ENCODE measurements around the gene VSTM2L. TPM values are rescaled to one million over a fixed set of nuclear protein-coding genes. Genes with fewer than 3 reads are reported as not detected.

The VSTM2L gene
- total RNA-seq, 1 donor = 1.4 TPM

DNA sequence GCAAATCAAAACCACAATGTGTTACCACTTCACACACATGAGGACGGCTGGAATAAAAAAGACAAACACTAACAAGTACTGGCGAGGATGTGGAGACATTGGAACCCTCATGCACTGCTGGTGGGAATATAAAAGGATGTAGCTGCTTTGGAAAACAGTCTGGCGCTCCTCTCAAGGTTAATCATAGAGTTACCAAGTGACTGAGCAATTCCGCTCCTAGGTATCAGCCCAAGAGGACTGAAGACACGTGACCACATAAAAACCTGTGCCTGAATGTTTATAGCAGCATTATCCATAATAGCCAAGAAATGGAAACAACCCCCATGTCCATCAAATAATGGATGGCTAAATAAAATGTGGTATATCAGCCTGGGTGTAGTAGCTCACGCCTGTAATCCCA is 45.0 kb downstream of the VSTM2L start:
- TF ChIP-seq, protein P1, sequence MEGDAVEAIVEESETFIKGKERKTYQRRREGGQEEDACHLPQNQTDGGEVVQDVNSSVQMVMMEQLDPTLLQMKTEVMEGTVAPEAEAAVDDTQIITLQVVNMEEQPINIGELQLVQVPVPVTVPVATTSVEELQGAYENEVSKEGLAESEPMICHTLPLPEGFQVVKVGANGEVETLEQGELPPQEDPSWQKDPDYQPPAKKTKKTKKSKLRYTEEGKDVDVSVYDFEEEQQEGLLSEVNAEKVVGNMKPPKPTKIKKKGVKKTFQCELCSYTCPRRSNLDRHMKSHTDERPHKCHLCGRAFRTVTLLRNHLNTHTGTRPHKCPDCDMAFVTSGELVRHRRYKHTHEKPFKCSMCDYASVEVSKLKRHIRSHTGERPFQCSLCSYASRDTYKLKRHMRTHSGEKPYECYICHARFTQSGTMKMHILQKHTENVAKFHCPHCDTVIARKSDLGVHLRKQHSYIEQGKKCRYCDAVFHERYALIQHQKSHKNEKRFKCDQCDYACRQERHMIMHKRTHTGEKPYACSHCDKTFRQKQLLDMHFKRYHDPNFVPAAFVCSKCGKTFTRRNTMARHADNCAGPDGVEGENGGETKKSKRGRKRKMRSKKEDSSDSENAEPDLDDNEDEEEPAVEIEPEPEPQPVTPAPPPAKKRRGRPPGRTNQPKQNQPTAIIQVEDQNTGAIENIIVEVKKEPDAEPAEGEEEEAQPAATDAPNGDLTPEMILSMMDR (IDR thresholded peaks at IDR 0.05; ENCODE audit: insufficient read depth, low read length) = no peak
- H3K4me3 ChIP-seq (ENCODE audit: low read depth, low read length) = no peak overlapping the region
- DNase-seq (ENCODE audit: low read depth) = no peak

DNA sequence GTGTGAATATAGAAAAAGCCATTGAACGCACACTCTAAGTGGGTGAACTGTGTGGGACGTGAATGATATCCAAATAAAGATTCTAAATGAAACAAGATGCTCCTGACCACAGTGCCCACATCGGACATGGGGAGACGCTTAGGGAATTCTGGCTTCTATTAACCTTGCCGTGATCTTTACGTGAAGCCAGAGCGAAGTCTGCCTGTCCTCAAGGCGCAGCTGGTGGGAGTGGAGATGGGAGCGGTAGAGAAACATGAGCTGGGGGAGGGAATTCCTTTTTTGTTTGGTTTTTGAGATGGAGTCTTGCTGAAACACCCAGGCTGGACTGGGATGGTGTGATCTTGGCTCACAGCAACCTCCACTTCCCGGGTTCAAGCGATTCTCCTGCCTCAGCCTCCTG is 46.0 kb downstream of the VSTM2L start:
- H3K4me3 ChIP-seq (ENCODE audit: low read depth, low read length) = no peak overlapping the region
- TF ChIP-seq, protein P1 (IDR thresholded peaks at IDR 0.05; ENCODE audit: insufficient read depth, low read length) = no peak
- no peak for DNase-seq (ENCODE audit: low read depth)

DNA sequence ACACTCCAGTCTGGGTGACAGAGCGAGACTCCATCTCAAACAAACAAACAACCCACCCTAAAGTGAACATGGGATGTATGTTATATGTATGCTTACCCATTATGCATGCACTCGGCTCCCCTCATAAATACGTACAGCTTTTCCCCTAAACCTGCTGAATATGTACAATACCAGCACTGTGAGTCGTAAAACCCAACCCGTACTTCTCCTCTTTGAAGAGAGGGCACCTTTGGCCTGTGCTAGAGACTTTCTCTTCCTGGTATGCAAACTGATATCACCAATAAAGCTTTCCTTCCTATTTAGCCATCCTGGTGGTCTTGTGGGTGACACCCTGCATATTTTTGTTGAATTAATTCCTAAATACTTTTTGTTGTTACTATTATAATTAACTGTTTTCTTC is 51.3 kb downstream of the VSTM2L start:
- no peak for DNase-seq (ENCODE audit: low read depth)
- no peak overlapping the region for H3K4me3 ChIP-seq (ENCODE audit: low read depth, low read length)
- TF ChIP-seq, protein P1 (IDR thresholded peaks at IDR 0.05; ENCODE audit: insufficient read depth, low read length) = no peak

- TF ChIP-seq, protein P1 (IDR thresholded peaks at IDR 0.05; ENCODE audit: insufficient read depth, low read length) = no peak
- DNase-seq (ENCODE audit: low read depth) = no peak
- no peak overlapping the region for H3K4me3 ChIP-seq (ENCODE audit: low read depth, low read length)
Observed at GRCh38 chr20:37954626-37955025, 51.7 kb downstream of the VSTM2L start.

GRCh38 chr20:37955511-37955910 is 52.6 kb downstream of the VSTM2L start:
- no peak overlapping the region for H3K4me3 ChIP-seq (ENCODE audit: low read depth, low read length)
- TF ChIP-seq, protein P1 (IDR thresholded peaks at IDR 0.05; ENCODE audit: insufficient read depth, low read length) = no peak
- DNase-seq (ENCODE audit: low read depth) = no peak

DNA sequence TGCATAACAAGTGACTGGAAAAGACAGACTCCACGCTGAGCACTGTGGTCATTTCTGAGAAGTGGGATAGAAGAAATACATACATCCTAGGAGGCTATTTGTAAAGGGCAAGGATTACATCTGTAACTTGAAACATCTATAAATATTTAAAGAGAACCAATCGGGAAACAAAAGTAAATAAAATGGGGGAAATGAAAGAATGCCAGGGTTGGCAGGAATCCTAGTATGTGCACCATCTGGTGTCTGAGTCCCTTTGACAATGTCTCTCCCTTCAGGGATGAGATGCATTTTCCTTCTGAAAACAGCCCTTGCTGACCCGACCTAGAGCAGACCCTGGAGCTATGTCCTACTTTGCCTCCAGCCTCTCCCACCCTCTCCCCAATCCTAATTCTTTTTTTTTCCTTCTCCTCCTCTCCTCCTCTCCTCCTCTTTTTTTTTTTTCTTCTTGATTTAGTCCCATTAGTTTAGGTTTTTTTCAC is 53.2 kb downstream of the VSTM2L start:
- no peak for DNase-seq (ENCODE audit: low read depth)
- no peak overlapping the region for H3K4me3 ChIP-seq (ENCODE audit: low read depth, low read length)
- TF ChIP-seq, protein P1 (IDR thresholded peaks at IDR 0.05; ENCODE audit: insufficient read depth, low read length) = no peak

DNA sequence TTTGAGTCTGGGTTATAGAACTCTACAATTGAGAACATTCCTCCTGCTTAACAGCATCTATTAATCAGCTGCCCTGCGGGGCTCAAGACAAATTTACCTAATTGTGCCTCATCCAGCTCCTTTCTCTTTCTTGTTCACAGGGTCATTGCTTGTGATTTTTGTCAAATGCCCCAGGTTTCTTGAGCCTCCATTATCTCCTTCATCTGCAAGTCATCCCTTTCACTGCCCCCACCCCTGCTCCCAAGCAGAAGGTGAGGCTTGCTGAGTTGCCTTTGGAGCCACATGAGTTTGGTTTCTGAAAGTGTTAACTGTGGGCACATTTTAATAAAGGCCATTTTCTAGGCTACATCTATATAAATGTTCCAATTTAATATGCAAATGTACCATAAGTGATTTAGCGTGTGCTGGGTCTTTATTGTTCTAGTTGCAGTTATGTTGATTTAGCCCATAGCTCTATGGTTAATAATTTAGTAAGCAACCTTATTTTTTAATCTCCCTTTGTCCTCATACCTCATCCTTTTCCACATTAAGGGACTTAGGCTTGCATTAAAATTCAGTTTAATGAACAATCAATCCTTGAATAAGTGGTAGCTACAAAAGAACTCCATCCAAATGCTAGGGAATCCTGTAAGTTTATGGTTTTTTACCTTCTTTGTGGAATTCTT is 56.1 kb downstream of the VSTM2L start:
- H3K4me3 ChIP-seq (ENCODE audit: low read depth, low read length) = no peak overlapping the region
- TF ChIP-seq, protein P1 (IDR thresholded peaks at IDR 0.05; ENCODE audit: insufficient read depth, low read length) = no peak

More for the DNA sequence above, 56.1 kb downstream of the VSTM2L start:
- DNase-seq (ENCODE audit: low read depth) = no peak
